Cortex of kidney (tissue), 1 donor: ENCODE measurements around the gene ZNF223.

Experiments
- DNase-seq: peaks from one replicate; lab custom pipeline; 2025; lab: John Stamatoyannopoulos, UW

ZNF223 gene

GRCh38 chr19:44051650-44052402, at the start of gene ZNF223:
Gene ZNF223, plus strand, starts transcription at chr19:44052036. Its CDS starts 3,141 bp downstream, at chr19:44055177.
- DNase-seq = no peak

GRCh38 chr19:44002212-44002565, 49.6 kb upstream of the ZNF223 start:
- no peak for DNase-seq

GRCh38 chr19:44002566-44003460, 49.0 kb upstream of the ZNF223 start, which contains the start of gene ZNF230:
Gene ZNF230, plus strand, starts transcription at chr19:44002957. Its CDS starts 4,122 bp downstream, at chr19:44007079.
- DNase-seq = no peak

- no peak for DNase-seq
Measured at GRCh38 chr19:44003461-44004009, 48.3 kb upstream of the ZNF223 start.

GRCh38 chr19:44005973-44006372, 45.9 kb upstream of the ZNF223 start:
- no peak for DNase-seq

GRCh38 chr19:44007473-44007872, 44.4 kb upstream of the ZNF223 start:
- no peak for DNase-seq

GRCh38 chr19:44010468-44010867, 41.4 kb upstream of the ZNF223 start:
- no peak for DNase-seq

- no peak for DNase-seq
Measured at GRCh38 chr19:44019498-44019897, 32.3 kb upstream of the ZNF223 start.

GRCh38 chr19:44021221-44021620, 30.6 kb upstream of the ZNF223 start:
- no peak for DNase-seq

- no peak for DNase-seq
Measured at GRCh38 chr19:44024900-44025216, 27.0 kb upstream of the ZNF223 start.

GRCh38 chr19:44025217-44025936, 26.5 kb upstream of the ZNF223 start, which contains the start of gene ZNF222:
Gene ZNF222, plus strand, starts transcription at chr19:44025379. Its CDS starts 58 bp downstream, at chr19:44025437.
- no peak for DNase-seq

- no peak for DNase-seq
Measured at GRCh38 chr19:44026622-44027021, 25.2 kb upstream of the ZNF223 start.

GRCh38 chr19:44032001-44032610, 19.7 kb upstream of the ZNF223 start:
- no peak for DNase-seq

- no peak for DNase-seq
Measured at GRCh38 chr19:44042147-44042546, 9.7 kb upstream of the ZNF223 start.

- no peak for DNase-seq
Measured at GRCh38 chr19:44050740-44051649, 841 bp upstream of the ZNF223 start.

GRCh38 chr19:44055870-44056269, 4.0 kb downstream of the ZNF223 start:
- DNase-seq = no peak

GRCh38 chr19:44059229-44059628, 7.4 kb downstream of the ZNF223 start:
- no peak for DNase-seq

GRCh38 chr19:44061038-44061437, 9.2 kb downstream of the ZNF223 start:
- DNase-seq = no peak

- no peak for DNase-seq
Measured at GRCh38 chr19:44066305-44066704, 14.5 kb downstream of the ZNF223 start.

GRCh38 chr19:44069415-44069814, 17.6 kb downstream of the ZNF223 start:
- DNase-seq = no peak
